ENCODE data around the gene IFI27L2.

IFI27L2 gene

GRCh38 chr14:94122438-94122837, 7.0 kb downstream of the IFI27L2 start:
- no peak for DNase-seq (ENCODE audit: low spot score)
- in situ Hi-C loops (cut with MboI; ENCODE audit: low pct_unique_long_range_greater_than_20kb, low sequenced_read_pairs, unreplicated experiment), result no loop called here
- TF ChIP-seq CTCF (IDR thresholded peaks at IDR 0.05; ENCODE audit: extremely low read depth, insufficient read depth, missing control alignments), result no peak

DNA sequence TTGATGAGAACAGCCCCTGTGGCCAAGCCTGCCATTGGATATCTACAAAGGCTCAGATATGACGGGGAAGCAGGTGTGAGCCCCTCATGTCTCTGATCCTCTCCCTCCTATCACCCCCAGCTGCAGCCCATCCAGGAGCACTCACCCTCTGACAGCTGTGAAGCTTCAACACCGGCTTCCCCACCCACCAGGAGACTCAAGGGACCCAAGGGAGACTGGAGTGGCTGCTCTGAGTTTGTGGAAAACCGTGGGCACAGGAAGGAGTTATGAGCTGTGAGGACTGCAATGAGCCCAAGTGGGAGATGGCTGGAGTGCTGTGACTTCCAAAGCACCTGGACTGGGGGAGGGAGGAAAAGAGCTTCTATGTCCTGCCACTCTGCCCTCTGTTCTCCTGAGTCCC, 7.9 kb downstream of the IFI27L2 start:
- in situ Hi-C loops (cut with MboI; ENCODE audit: low pct_unique_long_range_greater_than_20kb, low sequenced_read_pairs, unreplicated experiment), result no loop called here
- DNase-seq (ENCODE audit: low spot score), result no peak
- TF ChIP-seq CTCF (IDR thresholded peaks at IDR 0.05; ENCODE audit: extremely low read depth, insufficient read depth, missing control alignments), result no peak

DNA sequence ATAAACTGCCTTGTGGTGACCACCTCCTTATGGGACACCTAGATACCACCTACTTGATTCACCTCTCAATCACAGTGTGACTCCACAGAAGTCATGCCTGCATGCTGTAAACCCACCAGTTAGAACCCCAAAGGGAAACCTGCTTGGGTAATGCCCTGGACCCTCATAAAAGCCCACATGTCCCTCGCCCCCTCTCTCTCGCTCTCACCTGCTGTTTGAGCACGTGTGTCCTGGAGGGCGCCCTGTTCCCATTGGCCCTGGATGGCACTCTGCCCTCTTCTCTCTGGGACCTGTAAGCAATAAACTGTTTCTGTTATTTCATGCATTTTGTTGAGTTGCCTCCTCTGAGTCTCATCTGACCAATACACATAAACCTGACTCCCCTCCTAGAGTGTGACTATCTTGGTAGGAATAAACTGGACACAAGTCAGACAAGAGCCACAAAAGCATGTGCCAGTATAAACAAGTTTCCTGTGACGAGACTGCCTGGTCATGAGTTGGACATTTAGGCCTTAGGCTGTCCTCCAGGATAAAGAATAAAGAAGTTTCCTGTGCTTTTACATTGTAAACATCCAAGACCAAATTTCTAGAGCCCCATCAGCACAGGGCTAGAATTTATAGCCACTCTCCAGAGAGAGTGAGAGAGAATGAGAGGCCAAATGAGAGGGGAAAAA, 8.6 kb downstream of the IFI27L2 start:
- in situ Hi-C loops (cut with MboI; ENCODE audit: low pct_unique_long_range_greater_than_20kb, low sequenced_read_pairs, unreplicated experiment), result no loop called here
- no peak for DNase-seq (ENCODE audit: low spot score)
- no peak for TF ChIP-seq CTCF (IDR thresholded peaks at IDR 0.05; ENCODE audit: extremely low read depth, insufficient read depth, missing control alignments)

DNA sequence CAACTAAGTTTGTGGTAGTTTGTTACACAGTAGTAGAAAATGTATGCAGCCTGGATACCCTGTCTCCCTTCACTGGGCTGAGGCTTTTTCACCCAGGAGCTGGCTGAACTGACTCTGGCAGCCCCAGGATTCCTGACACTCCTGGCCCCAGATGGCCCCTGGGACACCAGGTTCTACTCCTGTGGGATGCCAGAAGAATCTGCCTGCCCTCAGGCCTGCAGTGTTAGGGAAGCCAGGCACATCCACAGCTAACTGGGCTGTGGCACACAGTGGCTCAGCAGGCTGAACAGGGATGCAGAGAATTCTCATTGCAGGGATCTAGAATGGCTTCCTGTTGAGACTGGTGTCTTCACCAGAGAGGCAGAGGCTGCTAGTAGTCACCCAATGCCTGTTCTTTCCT, 10.3 kb downstream of the IFI27L2 start:
- in situ Hi-C loops (cut with MboI; ENCODE audit: low pct_unique_long_range_greater_than_20kb, low sequenced_read_pairs, unreplicated experiment), result no loop called here
- TF ChIP-seq CTCF (IDR thresholded peaks at IDR 0.05; ENCODE audit: extremely low read depth, insufficient read depth, missing control alignments), result no peak

GRCh38 chr14:94117856-94118255, 11.5 kb downstream of the IFI27L2 start:
- no peak for TF ChIP-seq CTCF (IDR thresholded peaks at IDR 0.05; ENCODE audit: extremely low read depth, insufficient read depth, missing control alignments)
- in situ Hi-C loops (cut with MboI; ENCODE audit: low pct_unique_long_range_greater_than_20kb, low sequenced_read_pairs, unreplicated experiment), result no loop called here
- no peak for DNase-seq (ENCODE audit: low spot score)

More for the DNA sequence above, 10.3 kb downstream of the IFI27L2 start:
- no peak for DNase-seq (ENCODE audit: low spot score)

DNA sequence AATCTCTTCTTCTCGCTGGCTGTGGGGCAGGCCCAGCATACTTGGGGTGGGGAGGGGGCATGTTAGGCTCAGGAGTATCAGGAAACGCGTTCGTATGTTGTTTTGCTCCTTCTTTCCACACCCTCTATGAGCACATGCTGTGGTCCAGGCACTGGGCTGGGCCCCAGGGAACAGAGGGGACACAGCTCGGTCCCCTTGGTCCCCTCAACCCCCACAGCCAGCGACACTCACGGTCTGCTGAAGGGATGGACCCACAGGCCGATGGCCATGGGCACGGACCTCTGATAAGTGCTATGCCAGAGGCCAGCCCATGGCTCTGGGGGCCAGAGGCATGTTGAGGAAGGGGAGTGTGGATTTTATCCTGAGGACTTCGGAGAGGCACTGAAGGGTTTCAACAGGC, 12.7 kb downstream of the IFI27L2 start:
- DNase-seq (ENCODE audit: low spot score), result no peak
- in situ Hi-C loops (cut with MboI; ENCODE audit: low pct_unique_long_range_greater_than_20kb, low sequenced_read_pairs, unreplicated experiment), result no loop called here
- TF ChIP-seq CTCF (IDR thresholded peaks at IDR 0.05; ENCODE audit: extremely low read depth, insufficient read depth, missing control alignments), result no peak
